Activated T-cell treated with anti-CD3 and anti-CD28 coated beads, Interleukin-2, amount 50 U/mL, for 4 hours (primary cell): ENCODE measurements around the gene MAP3K2. TPM values are rescaled to one million over a fixed set of nuclear protein-coding genes. Genes with fewer than 3 reads are reported as not detected.

Experiments used
- ATAC-seq, 2 donors: fragments of 200-7000 bp; cut with Tn5 transposase; one replicate each; pipeline ENCODE4 v1.10.0; 2021
- DNase-seq: peaks from one replicate; pipeline ENCODE4 v3.0.0-alpha.2; 2020
- H3K27me3 Mint-ChIP-seq: one replicate; pipeline ENCODE4 v1.8.0; 2021; ENCODE audit warnings: low read depth, mixed read lengths
- H3K36me3 Mint-ChIP-seq: one replicate; pipeline ENCODE4 v1.8.0; 2022; ENCODE audit warnings: mixed read lengths; ENCODE audit not compliant: insufficient read depth
- H3K4me1 Mint-ChIP-seq: one replicate; pipeline ENCODE4 v1.8.0; 2021; ENCODE audit warnings: low read depth, mixed read lengths
- H3K4me3 Mint-ChIP-seq: one replicate; pipeline ENCODE4 v1.8.0; 2021; ENCODE audit warnings: mild to moderate bottlenecking, moderate library complexity, mixed read lengths
- H3K9me3 Mint-ChIP-seq: one replicate; pipeline ENCODE4 v1.8.0; 2021; ENCODE audit warnings: mixed read lengths
- total RNA-seq, 3 donors: library from RNA; stranded (reverse); gene quantifications; one replicate each; pipeline ENCODE4 v1.2.1, GENCODE V29; 2021

MAP3K2 gene
- total RNA-seq, 3 donors from 2014 or later: 60.2 to 69.1 (median 63.8) TPM

GRCh38 chr2:127424598-127425520, 37.1 kb upstream of the MAP3K2 start:
- no peak overlapping the region for H3K4me3 Mint-ChIP-seq
- DNase-seq (no peak), ATAC-seq (no peak)
- H3K27me3 Mint-ChIP-seq: peaks cover 36% of the 10 kb centered on the region
- peaks cover 12% of the 10 kb centered on the region for H3K4me1 Mint-ChIP-seq
- H3K36me3 Mint-ChIP-seq: no peaks in the 10 kb centered on the region
- H3K9me3 Mint-ChIP-seq: no peaks in the 10 kb centered on the region

- no peaks in the 10 kb centered on the region for H3K36me3 Mint-ChIP-seq
- no peaks in the 10 kb centered on the region for H3K9me3 Mint-ChIP-seq
- DNase-seq: no peak
- no peak for ATAC-seq
- H3K4me3 Mint-ChIP-seq: peak overlapping the region; percentile 6
- H3K4me1 Mint-ChIP-seq: peaks cover 12% of the 10 kb centered on the region
- peaks cover 36% of the 10 kb centered on the region for H3K27me3 Mint-ChIP-seq
These were observed 36.1 kb upstream of the MAP3K2 start for GRCh38 chr2:127423880-127424279.

GRCh38 chr2:127423478-127423843, 35.7 kb upstream of the MAP3K2 start:
- ATAC-seq (peak; percentile 50 to 59), DNase-seq (no peak)
- Mint-ChIP-seq H3K36me3 (no peaks in the 10 kb centered on the region), H3K4me1 (peaks cover 12% of the 10 kb centered on the region), H3K4me3 (peak overlapping the region; percentile 6), H3K9me3 (no peaks in the 10 kb centered on the region), H3K27me3 (peaks cover 36% of the 10 kb centered on the region)

DNA sequence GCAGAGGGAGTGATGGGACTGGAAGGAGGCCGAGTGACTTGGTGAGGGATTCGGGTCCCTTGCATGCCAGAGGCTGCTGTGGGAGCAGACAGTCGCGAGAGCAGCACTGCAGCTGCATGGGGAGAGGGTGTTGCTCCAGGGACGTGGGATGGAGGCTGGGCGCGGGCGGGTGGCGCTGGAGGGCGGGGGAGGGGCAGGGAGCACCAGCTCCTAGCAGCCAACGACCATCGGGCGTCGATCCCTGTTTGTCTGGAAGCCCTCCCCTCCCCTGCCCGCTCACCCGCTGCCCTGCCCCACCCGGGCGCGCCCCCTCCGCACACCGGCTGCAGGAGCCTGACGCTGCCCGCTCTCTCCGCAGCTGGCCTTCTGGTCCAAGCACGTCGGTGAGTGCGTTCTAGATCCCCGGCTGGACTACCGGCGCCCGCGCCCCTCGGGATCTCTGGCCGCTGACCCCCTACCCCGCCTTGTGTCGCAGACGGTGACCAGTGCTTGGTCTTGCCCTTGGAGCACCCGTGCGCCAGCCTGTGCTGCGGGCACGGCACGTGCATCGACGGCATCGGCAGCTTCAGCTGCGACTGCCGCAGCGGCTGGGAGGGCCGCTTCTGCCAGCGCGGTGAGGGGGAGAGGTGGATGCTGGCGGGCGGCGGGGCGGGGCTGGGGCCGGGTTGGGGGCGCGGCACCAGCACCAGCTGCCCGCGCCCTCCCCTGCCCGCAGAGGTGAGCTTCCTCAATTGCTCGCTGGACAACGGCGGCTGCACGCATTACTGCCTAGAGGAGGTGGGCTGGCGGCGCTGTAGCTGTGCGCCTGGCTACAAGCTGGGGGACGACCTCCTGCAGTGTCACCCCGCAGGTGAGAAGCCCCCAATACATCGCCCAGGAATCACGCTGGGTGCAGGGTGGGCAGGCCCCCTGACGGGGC, 35.0 kb upstream of the MAP3K2 start:
- no peaks in the 10 kb centered on the region for H3K36me3 Mint-ChIP-seq
- ATAC-seq: peak; percentile 71 to 73

GRCh38 chr2:127421871-127422558, 34.2 kb upstream of the MAP3K2 start:
- no peak for DNase-seq
- H3K27me3 Mint-ChIP-seq: peaks cover 36% of the 10 kb centered on the region
- H3K4me3 Mint-ChIP-seq: no peak overlapping the region
- ATAC-seq: no peak
- peaks cover 16% of the 10 kb centered on the region for H3K4me1 Mint-ChIP-seq
- H3K36me3 Mint-ChIP-seq: no peaks in the 10 kb centered on the region
- H3K9me3 Mint-ChIP-seq: no peaks in the 10 kb centered on the region

More for the DNA sequence above, 35.0 kb upstream of the MAP3K2 start:
- Mint-ChIP-seq H3K4me3 (peak overlapping the region; percentile 46), H3K9me3 (no peaks in the 10 kb centered on the region), H3K4me1 (peaks cover 12% of the 10 kb centered on the region), H3K27me3 (peaks cover 36% of the 10 kb centered on the region)
- DNase-seq: no peak

GRCh38 chr2:127421116-127421800, 33.5 kb upstream of the MAP3K2 start:
- Mint-ChIP-seq H3K9me3 (no peaks in the 10 kb centered on the region), H3K36me3 (no peaks in the 10 kb centered on the region), H3K27me3 (peaks cover 36% of the 10 kb centered on the region), H3K4me1 (peaks cover 23% of the 10 kb centered on the region), H3K4me3 (no peak overlapping the region)
- DNase-seq (no peak), ATAC-seq (no peak)

GRCh38 chr2:127420039-127420864, 32.5 kb upstream of the MAP3K2 start:
- no peaks in the 10 kb centered on the region for H3K36me3 Mint-ChIP-seq
- no peaks in the 10 kb centered on the region for H3K9me3 Mint-ChIP-seq
- peaks cover 28% of the 10 kb centered on the region for H3K4me1 Mint-ChIP-seq
- H3K4me3 Mint-ChIP-seq: no peak overlapping the region
- ATAC-seq (no peak), DNase-seq (no peak)
- peaks cover 27% of the 10 kb centered on the region for H3K27me3 Mint-ChIP-seq

DNA sequence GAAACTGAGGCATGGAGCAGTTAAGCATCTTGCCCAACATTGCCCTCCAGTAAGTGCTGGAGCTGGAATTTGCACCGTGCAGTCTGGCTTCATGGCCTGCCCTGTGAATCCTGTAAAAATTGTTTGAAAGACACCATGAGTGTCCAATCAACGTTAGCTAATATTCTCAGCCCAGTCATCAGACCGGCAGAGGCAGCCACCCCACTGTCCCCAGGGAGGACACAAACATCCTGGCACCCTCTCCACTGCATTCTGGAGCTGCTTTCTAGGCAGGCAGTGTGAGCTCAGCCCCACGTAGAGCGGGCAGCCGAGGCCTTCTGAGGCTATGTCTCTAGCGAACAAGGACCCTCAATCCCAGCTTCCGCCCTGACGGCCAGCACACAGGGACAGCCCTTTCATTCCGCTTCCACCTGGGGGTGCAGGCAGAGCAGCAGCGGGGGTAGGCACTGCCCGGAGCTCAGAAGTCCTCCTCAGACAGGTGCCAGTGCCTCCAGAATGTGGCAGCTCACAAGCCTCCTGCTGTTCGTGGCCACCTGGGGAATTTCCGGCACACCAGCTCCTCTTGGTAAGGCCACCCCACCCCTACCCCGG, 31.8 kb upstream of the MAP3K2 start:
- ATAC-seq: no peak
- peaks cover 28% of the 10 kb centered on the region for H3K4me1 Mint-ChIP-seq
- no peaks in the 10 kb centered on the region for H3K9me3 Mint-ChIP-seq
- no peaks in the 10 kb centered on the region for H3K36me3 Mint-ChIP-seq
- H3K4me3 Mint-ChIP-seq: no peak overlapping the region
- DNase-seq: no peak
- peaks cover 25% of the 10 kb centered on the region for H3K27me3 Mint-ChIP-seq

DNA sequence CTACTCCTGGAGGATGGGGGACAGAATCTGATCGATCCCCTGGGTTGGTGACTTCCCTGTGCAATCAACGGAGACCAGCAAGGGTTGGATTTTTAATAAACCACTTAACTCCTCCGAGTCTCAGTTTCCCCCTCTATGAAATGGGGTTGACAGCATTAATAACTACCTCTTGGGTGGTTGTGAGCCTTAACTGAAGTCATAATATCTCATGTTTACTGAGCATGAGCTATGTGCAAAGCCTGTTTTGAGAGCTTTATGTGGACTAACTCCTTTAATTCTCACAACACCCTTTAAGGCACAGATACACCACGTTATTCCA, 31.3 kb upstream of the MAP3K2 start:
- peaks cover 28% of the 10 kb centered on the region for H3K4me1 Mint-ChIP-seq
- no peak overlapping the region for H3K4me3 Mint-ChIP-seq
- ATAC-seq (no peak), DNase-seq (no peak)
- H3K36me3 Mint-ChIP-seq: no peaks in the 10 kb centered on the region
- H3K9me3 Mint-ChIP-seq: no peaks in the 10 kb centered on the region
- H3K27me3 Mint-ChIP-seq: peaks cover 24% of the 10 kb centered on the region

DNA sequence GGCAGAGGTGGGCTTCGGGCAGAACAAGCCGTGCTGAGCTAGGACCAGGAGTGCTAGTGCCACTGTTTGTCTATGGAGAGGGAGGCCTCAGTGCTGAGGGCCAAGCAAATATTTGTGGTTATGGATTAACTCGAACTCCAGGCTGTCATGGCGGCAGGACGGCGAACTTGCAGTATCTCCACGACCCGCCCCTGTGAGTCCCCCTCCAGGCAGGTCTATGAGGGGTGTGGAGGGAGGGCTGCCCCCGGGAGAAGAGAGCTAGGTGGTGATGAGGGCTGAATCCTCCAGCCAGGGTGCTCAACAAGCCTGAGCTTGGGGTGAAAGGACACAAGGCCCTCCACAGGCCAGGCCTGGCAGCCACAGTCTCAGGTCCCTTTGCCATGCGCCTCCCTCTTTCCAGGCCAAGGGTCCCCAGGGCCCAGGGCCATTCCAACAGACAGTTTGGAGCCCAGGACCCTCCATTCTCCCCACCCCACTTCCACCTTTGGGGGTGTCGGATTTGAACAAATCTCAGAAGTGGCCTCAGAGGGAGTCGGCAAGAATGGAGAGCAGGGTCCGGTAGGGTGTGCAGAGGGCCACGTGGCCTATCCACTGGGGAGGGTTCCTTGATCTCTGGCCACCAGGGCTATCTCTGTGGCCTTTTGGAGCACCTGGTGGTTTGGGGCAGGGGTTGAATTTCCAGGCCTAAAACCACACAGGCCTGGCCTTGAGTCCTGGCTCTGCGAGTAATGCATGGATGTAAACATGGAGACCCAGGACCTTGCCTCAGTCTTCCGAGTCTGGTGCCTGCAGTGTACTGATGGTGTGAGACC, 30.7 kb upstream of the MAP3K2 start, which contains the start of gene PROC:
TSS of gene PROC (plus strand) at position 128 of the 812 bp plus-strand sequence. CDS start 1,516 bp downstream, outside the sequence.
- ATAC-seq (no peak), DNase-seq (no peak)
- Mint-ChIP-seq H3K27me3 (peaks cover 18% of the 10 kb centered on the region), H3K4me1 (peaks cover 26% of the 10 kb centered on the region), H3K9me3 (no peaks in the 10 kb centered on the region), H3K4me3 (no peak within 1 kb of the TSS), H3K36me3 (no peaks in the 10 kb centered on the region)

- Mint-ChIP-seq H3K4me1 (peaks cover 24% of the 10 kb centered on the region), H3K4me3 (no peak overlapping the region), H3K27me3 (peaks cover 14% of the 10 kb centered on the region), H3K36me3 (no peaks in the 10 kb centered on the region), H3K9me3 (no peaks in the 10 kb centered on the region)
- ATAC-seq: no peak
- DNase-seq: no peak
These were observed 29.6 kb upstream of the MAP3K2 start for GRCh38 chr2:127417406-127417805.

- no peaks in the 10 kb centered on the region for H3K9me3 Mint-ChIP-seq
- no peaks in the 10 kb centered on the region for H3K36me3 Mint-ChIP-seq
- H3K4me1 Mint-ChIP-seq: peaks cover 27% of the 10 kb centered on the region
- DNase-seq (no peak), ATAC-seq (peak; percentile 5 to 6)
- peak overlapping the region; percentile 75 for H3K4me3 Mint-ChIP-seq
- peaks cover 5% of the 10 kb centered on the region for H3K27me3 Mint-ChIP-seq
These were observed 28.8 kb upstream of the MAP3K2 start for GRCh38 chr2:127416506-127417001.
